Mucosa of descending colon (tissue), 3 donors: ENCODE results near the gene CADPS2. TPM values are rescaled to one million over a fixed set of nuclear protein-coding genes. Genes with fewer than 3 reads are reported as not detected.

Source experiments
- ATAC-seq: fragments of 200-7000 bp; cut with Tn5 transposase; one replicate; pipeline ENCODE4 v1.9.1; 2020; ENCODE audit warnings: mild to moderate bottlenecking, moderate library complexity
- DNase-seq, 3 donors: peaks; one replicate each; pipeline ENCODE4 v3.0.0-alpha.2; 2020
- H3K36me3 ChIP-seq: fragments of 200-600 bp; one replicate; pipeline ENCODE4 v1.8.0; 2021; ENCODE audit warnings: low read depth, mild to moderate bottlenecking
- H3K4me1 ChIP-seq: fragments of 200-600 bp; one replicate; pipeline ENCODE4 v1.8.0; 2021; ENCODE audit warnings: low read depth, mild to moderate bottlenecking
- H3K4me3 ChIP-seq: fragments of 200-600 bp; one replicate; pipeline ENCODE4 v1.8.0; 2021; ENCODE audit warnings: mild to moderate bottlenecking
- H3K9me3 ChIP-seq: fragments of 200-600 bp; one replicate; pipeline ENCODE4 v1.8.0; 2021; ENCODE audit warnings: mild to moderate bottlenecking
- intact Hi-C, 2 donors: fragments of 100-400 bp; cut with DNase I in 1 of 2; cut with micrococcal nuclease in 1 of 2; formaldehyde crosslinking; loops; one replicate each; pipeline versions ENCODE4 v1.11.0 to v1.11.1; 2022; cut with DNase I, micrococcal nuclease
- total RNA-seq, 3 donors: library from RNA; stranded (reverse); fragmentation: NEBNext Ultra II Directional in 2 of 3; extraction: Animal tissue kit (Norgen Biotek cat#: 25700) in 2 of 3; gene quantifications; one replicate each; pipeline versions ENCODE4 v1.2.1 to v1.2.4, GENCODE V29; 2021 to 2023
- TF ChIP-seq, protein P1 (sequence below): fragments of 200-600 bp; IDR thresholded peaks from one replicate; pipeline ENCODE4 v1.8.0; 2022; ENCODE audit warnings: antibody characterized with exemption, mild to moderate bottlenecking
- donor health status: DM: no; HTN: no; CAD: no; lungs with moderate emphysema.
- donor health status: DM: no; HTN: no; CAD: no.
- donor health status: DM: no; HTN: yes; CAD: no.

CADPS2 gene
- total RNA-seq, 3 donors from 2014 or later, result 11.3 to 12.7 (median 11.7) TPM

DNA sequence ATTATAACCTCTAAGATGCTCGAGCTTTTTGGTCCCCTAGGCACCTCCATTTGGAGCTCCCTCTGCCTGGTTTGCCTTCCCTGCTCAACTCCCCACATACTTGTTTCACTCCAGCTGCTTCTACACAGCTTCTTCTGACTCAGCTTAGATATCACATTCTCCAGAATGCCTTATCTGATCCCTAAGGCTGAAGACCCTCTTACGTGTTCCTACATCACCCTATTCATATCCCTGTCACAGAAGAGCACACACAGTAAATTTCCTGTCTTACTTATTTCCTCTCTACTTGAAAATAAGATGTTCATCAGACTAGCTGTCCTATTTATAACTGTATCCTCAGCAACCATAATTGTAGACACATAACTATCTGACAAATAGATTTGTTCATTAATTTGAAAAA, 122.2 kb downstream of the CADPS2 start:
- intact Hi-C loops, result no loop called here
- ATAC-seq, result no peak
- Histone ChIP-seq H3K36me3 (no peaks in the 10 kb centered on the region), H3K9me3 (no peaks in the 10 kb centered on the region), H3K4me1 (no peaks in the 10 kb centered on the region), H3K4me3 (no peak overlapping the region)
- TF ChIP-seq, protein P1, sequence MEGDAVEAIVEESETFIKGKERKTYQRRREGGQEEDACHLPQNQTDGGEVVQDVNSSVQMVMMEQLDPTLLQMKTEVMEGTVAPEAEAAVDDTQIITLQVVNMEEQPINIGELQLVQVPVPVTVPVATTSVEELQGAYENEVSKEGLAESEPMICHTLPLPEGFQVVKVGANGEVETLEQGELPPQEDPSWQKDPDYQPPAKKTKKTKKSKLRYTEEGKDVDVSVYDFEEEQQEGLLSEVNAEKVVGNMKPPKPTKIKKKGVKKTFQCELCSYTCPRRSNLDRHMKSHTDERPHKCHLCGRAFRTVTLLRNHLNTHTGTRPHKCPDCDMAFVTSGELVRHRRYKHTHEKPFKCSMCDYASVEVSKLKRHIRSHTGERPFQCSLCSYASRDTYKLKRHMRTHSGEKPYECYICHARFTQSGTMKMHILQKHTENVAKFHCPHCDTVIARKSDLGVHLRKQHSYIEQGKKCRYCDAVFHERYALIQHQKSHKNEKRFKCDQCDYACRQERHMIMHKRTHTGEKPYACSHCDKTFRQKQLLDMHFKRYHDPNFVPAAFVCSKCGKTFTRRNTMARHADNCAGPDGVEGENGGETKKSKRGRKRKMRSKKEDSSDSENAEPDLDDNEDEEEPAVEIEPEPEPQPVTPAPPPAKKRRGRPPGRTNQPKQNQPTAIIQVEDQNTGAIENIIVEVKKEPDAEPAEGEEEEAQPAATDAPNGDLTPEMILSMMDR, result no peak
- no peak for DNase-seq

GRCh38 chr7:122762071-122762470, 124.2 kb downstream of the CADPS2 start:
- Histone ChIP-seq H3K36me3 (no peaks in the 10 kb centered on the region), H3K9me3 (no peaks in the 10 kb centered on the region), H3K4me3 (no peak overlapping the region), H3K4me1 (no peaks in the 10 kb centered on the region)
- intact Hi-C loops, result no loop called here
- DNase-seq (peak in 1 of 3 donors; percentile 6), ATAC-seq (no peak)
- TF ChIP-seq, protein P1, result no peak

GRCh38 chr7:122758501-122758900, 127.8 kb downstream of the CADPS2 start:
- TF ChIP-seq, protein P1, result no peak
- H3K9me3 ChIP-seq, result no peaks in the 10 kb centered on the region
- H3K36me3 ChIP-seq, result no peaks in the 10 kb centered on the region
- H3K4me3 ChIP-seq, result no peak overlapping the region
- no peak for ATAC-seq
- no peak for DNase-seq
- intact Hi-C loops, result no loop called here
- no peaks in the 10 kb centered on the region for H3K4me1 ChIP-seq

DNA sequence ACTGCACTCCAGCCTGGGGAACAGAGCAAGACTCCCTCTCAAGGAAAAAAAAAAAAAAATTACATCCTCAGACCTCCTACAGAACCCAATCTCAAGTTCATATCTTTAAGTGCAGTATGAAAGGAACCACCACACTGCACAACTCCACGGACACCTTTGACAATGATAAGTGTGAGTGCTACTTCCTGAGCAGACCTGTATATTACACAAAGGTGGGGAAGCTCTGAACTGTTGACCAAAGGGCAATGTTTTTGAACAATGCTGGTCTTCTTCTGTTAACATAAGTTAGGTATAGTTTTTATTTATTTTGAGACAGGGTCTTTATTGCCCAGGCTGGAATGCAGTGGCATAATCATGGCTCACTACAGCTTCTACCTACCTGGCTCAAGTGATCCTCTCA, 129.4 kb downstream of the CADPS2 start:
- H3K9me3 ChIP-seq, result no peaks in the 10 kb centered on the region
- ATAC-seq (no peak), DNase-seq (no peak)
- intact Hi-C loops, result no loop called here
- no peaks in the 10 kb centered on the region for H3K4me1 ChIP-seq
- no peaks in the 10 kb centered on the region for H3K36me3 ChIP-seq
- H3K4me3 ChIP-seq, result no peak overlapping the region
- TF ChIP-seq, protein P1, result no peak

- Histone ChIP-seq H3K4me1 (no peaks in the 10 kb centered on the region), H3K9me3 (no peaks in the 10 kb centered on the region), H3K4me3 (no peak overlapping the region), H3K36me3 (no peaks in the 10 kb centered on the region)
- DNase-seq (no peak), ATAC-seq (no peak)
- TF ChIP-seq, protein P1, result no peak
- intact Hi-C loops, result no loop called here
These were observed 130.6 kb downstream of the CADPS2 start for GRCh38 chr7:122755696-122756095.

GRCh38 chr7:122752583-122752982, 133.7 kb downstream of the CADPS2 start:
- Histone ChIP-seq H3K4me1 (no peaks in the 10 kb centered on the region), H3K4me3 (no peak overlapping the region), H3K9me3 (no peaks in the 10 kb centered on the region), H3K36me3 (no peaks in the 10 kb centered on the region)
- intact Hi-C loops, result no loop called here
- DNase-seq (no peak), ATAC-seq (no peak)
- TF ChIP-seq, protein P1, result no peak
